ENCODE measurements around the gene NTN1. TPM values are rescaled to one million over a fixed set of nuclear protein-coding genes. Genes with fewer than 3 reads are reported as not detected.

NTN1 gene
- total and polyA plus RNA-seq, 2 of the 4 experiments (the other 2 are of a cell fraction) = under 0.01 to 0.07 TPM

GRCh38 chr17:8997994-8998628, 23.2 kb upstream of the NTN1 start:
- Histone ChIP-seq H3K36me3 (ENCODE audit: control insufficient read depth, insufficient read depth, low read length) (no peaks in the 10 kb centered on the region), H3K9me1 (ENCODE audit: insufficient read depth, low read length) (no peaks in the 10 kb centered on the region), H2BK120ac (ENCODE audit: low read depth, low read length) (no peak overlapping the region), H3K4me1 (ENCODE audit: control insufficient read depth, insufficient read depth, low read length) (no peaks in the 10 kb centered on the region), H2BK20ac (ENCODE audit: low read depth, low read length) (no peak overlapping the region), H3K23ac (ENCODE audit: low read depth, low read length) (no peak overlapping the region), H3K4ac (ENCODE audit: low read depth, low read length) (no peak overlapping the region), H4K5ac (ENCODE audit: low read depth, low read length) (no peak overlapping the region), H3K56ac (ENCODE audit: extremely low read depth, insufficient read depth, low read length) (no peak overlapping the region), H2BK5ac (ENCODE audit: low read depth, low read length, poor library complexity, severe bottlenecking) (no peak overlapping the region), H3K27ac (ENCODE audit: insufficient read depth, low read length) (no peak overlapping the region), H3K14ac (replicated peaks; ENCODE audit: low read depth, low read length) (no peak overlapping the region), H3K9me3 (ENCODE audit: control insufficient read depth, insufficient read depth, low read length) (no peaks in the 10 kb centered on the region), H2AK9ac (replicated peaks; ENCODE audit: low read depth, low read length, poor library complexity) (no peak overlapping the region), H3K27me3 (ENCODE audit: control insufficient read depth, insufficient read depth, low read length) (peaks cover 8% of the 10 kb centered on the region), H4K8ac (ENCODE audit: low read depth in 2 of 2, low read length in 2 of 2) (no peak overlapping the region), H3K9ac (ENCODE audit: low read depth, low read length) (no peak overlapping the region), H3K4me3 (ENCODE audit: insufficient read depth, low read depth, low read length) (no peak overlapping the region), H2AFZ (replicated peaks; ENCODE audit: low read length, poor library complexity) (no peak overlapping the region), H4K20me1 (ENCODE audit: insufficient read depth, low read length) (no peaks in the 10 kb centered on the region), H3K18ac (ENCODE audit: low read depth, low read length) (no peak overlapping the region), H3K4me2 (ENCODE audit: low read depth, low read length) (no peak overlapping the region), H2AK5ac (ENCODE audit: low read depth, low read length) (no peak overlapping the region), H3K79me1 (ENCODE audit: low read depth in 1 of 2, low read length in 2 of 2) (no peaks in the 10 kb centered on the region), H2BK15ac (ENCODE audit: low read depth, low read length) (no peak overlapping the region), H4K91ac (ENCODE audit: insufficient read depth, low read depth, low read length) (no peak overlapping the region)
- CTCF ChIA-PET = interaction anchor here (0.6 to 1.7 kb wide), 2 partner anchors 524 to 906 kb away, joined by 4 to 7 read pairs; no protein-coding TSS in a partner anchor
- in situ Hi-C loops (cut with MboI; ENCODE audit: low sequenced_read_pairs) (no loop called here), intact Hi-C loops (cut with micrococcal nuclease) (loop anchor here (10.0 kb wide), 2 partner anchors 347 to 437 kb away; no protein-coding TSS in a partner anchor), dilution Hi-C loops (cut with HindIII; ENCODE audit: low sequenced_read_pairs, unreplicated experiment) (no loop called here)
- ATAC-seq (ENCODE audit: low read depth) (peak; percentile 72), DNase-seq (peak; percentile 27)
- peak; percentile 55 for TF ChIP-seq RAD21 (IDR thresholded peaks at IDR 0.05; ENCODE audit: low read length)
- peak; percentile 64 for TF ChIP-seq CTCF (conservative IDR thresholded peaks at IDR 0.05; ENCODE audit: low read depth, low read length)
- no peak for TF ChIP-seq MXI1 (IDR thresholded peaks at IDR 0.05; ENCODE audit: borderline replicate concordance, low read depth, low read length)
- peak; percentile 54 for TF ChIP-seq SMC3 (IDR thresholded peaks at IDR 0.05; ENCODE audit: low read depth, low read length)
- TF ChIP-seq MAFK (IDR thresholded peaks at IDR 0.05; ENCODE audit: low read depth, low read length) = no peak
- WGBS, 2 experiments (ENCODE audit: extremely low coverage in 2 of 2, insufficient read length in 1 of 2) = no CpG with 5 or more reads among the region's 9 CpGs
- POLR2A ChIA-PET (ENCODE audit: unreplicated experiment) = no interaction called here
- BruUV-seq (replicated peaks) = no TSS peak
